SU-DHL-6 (cell line): ENCODE results near the gene TIRAP.

Source experiments
- H2AFZ ChIP-seq: fragments of 200-600 bp; sonication (generic); 2 replicates; pipeline ENCODE4 v1.6.1; 2014; ENCODE audit warnings: low read depth, mild to moderate bottlenecking, moderate library complexity, mixed read lengths, antibody characterized with exemption, low read length; ENCODE audit not compliant: severe bottlenecking
- H3F3A ChIP-seq: fragments of 200-600 bp; shearing (Covaris generic); 2 replicates; pipeline ENCODE4 v1.6.0; 2016; ENCODE audit warnings: antibody characterized with exemption, mild to moderate bottlenecking; ENCODE audit not compliant: insufficient read depth
- H3K27ac ChIP-seq: fragments of 200-600 bp; sonication (generic); 2 replicates; pipeline ENCODE4 v1.5.1; 2016; ENCODE audit warnings: low read depth, mild to moderate bottlenecking, low read length, moderate library complexity, mixed read lengths
- H3K27me3 ChIP-seq: fragments of 200-600 bp; sonication (generic), shearing (Covaris generic); 2 replicates; pipeline ENCODE4 v1.6.0; 2014; ENCODE audit warnings: mild to moderate bottlenecking, low read length
- H3K36me3 ChIP-seq: fragments of 200-600 bp; sonication (generic); 2 replicates; pipeline ENCODE4 v1.6.1; 2014; ENCODE audit warnings: mild to moderate bottlenecking, low read length, mixed read lengths
- H3K4me2 ChIP-seq: fragments of 300-600, 200-600 bp; shearing (Covaris generic), sonication (generic); 2 replicates; pipeline ENCODE4 v1.6.0; 2014; ENCODE audit warnings: low read length, low read depth, mild to moderate bottlenecking; ENCODE audit not compliant: poor library complexity, severe bottlenecking
- H3K4me3 ChIP-seq: fragments of 200-600 bp; sonication (generic); 2 replicates; pipeline ENCODE4 v1.5.1; 2014; ENCODE audit warnings: antibody characterized with exemption, low read length, mild to moderate bottlenecking, mixed read lengths; ENCODE audit not compliant: insufficient read depth, poor library complexity, severe bottlenecking
- H3K79me2 ChIP-seq: fragments of 200-600 bp; sonication (generic); 2 replicates; pipeline ENCODE4 v1.6.1; 2014; ENCODE audit warnings: mild to moderate bottlenecking, low read length, moderate library complexity; ENCODE audit not compliant: insufficient read depth
- H3K9ac ChIP-seq: fragments of 200-600 bp; sonication (generic); 2 replicates; pipeline ENCODE4 v1.7.0; 2014; ENCODE audit warnings: mild to moderate bottlenecking, low read length
- H3K9me2 ChIP-seq: fragments of 200-600 bp; sonication (generic); replicated peaks from 2 replicates; pipeline ENCODE4 v1.6.1; 2014; ENCODE audit warnings: low read length; ENCODE audit not compliant: insufficient read depth
- H3K9me3 ChIP-seq: fragments of 200-600 bp; sonication (generic); 2 replicates; pipeline ENCODE4 v1.6.1; 2014; ENCODE audit warnings: low read length, mixed read lengths; ENCODE audit not compliant: insufficient read depth
- H4K20me1 ChIP-seq: fragments of 200-600 bp; sonication (generic); 2 replicates; pipeline ENCODE4 v1.6.1; 2014; ENCODE audit warnings: low read depth, mild to moderate bottlenecking, antibody characterized with exemption, low read length, moderate library complexity, mixed read lengths
- CTCF ChIP-seq: fragments of 200-600 bp; sonication (generic); IDR thresholded peaks from one replicate; pipeline ENCODE4 v1.5.1; 2017; ENCODE audit warnings: antibody characterized with exemption, mild to moderate bottlenecking, low read length, moderate library complexity; ENCODE audit not compliant: insufficient read depth, poor library complexity, severe bottlenecking
- EZH2phosphoT487 ChIP-seq: fragments of 200-600 bp; sonication (generic), shearing (Covaris generic); conservative IDR thresholded peaks from 2 replicates; pipeline ENCODE4 v1.6.1; 2018; ENCODE audit warnings: mild to moderate bottlenecking, antibody characterized with exemption, low read length, moderate library complexity, mixed read lengths

TIRAP gene

DNA sequence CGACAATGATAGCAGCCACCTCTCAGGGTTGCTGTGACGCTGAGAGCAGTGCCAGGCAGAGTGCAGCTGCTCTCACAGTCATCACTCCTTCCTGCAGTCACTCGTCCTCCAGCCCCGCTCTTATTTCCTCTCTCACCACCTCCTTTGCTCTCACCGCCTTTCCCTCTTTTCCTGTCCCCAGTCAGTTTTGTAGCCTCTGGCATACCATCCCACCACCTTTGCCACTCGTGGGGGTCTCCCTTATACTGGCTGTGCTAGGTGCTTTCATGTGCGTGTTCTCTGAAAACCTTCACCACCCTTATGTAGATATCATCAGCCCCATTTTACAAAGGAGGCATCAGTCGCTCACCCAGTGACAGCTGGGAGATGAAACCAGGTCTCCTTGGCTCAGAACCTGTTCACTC lies 53.2 kb downstream of the TIRAP start:
- Histone ChIP-seq H3F3A (no peaks in the 10 kb centered on the region), H2AFZ (no peak overlapping the region), H3K4me2 (no peak overlapping the region), H3K27me3 (no peaks in the 10 kb centered on the region), H4K20me1 (no peaks in the 10 kb centered on the region), H3K9ac (no peak overlapping the region), H3K9me2 (no peaks in the 10 kb centered on the region), H3K9me3 (no peaks in the 10 kb centered on the region), H3K36me3 (no peaks in the 10 kb centered on the region), H3K79me2 (no peaks in the 10 kb centered on the region), H3K27ac (no peak overlapping the region), H3K4me3 (no peak overlapping the region)
- TF ChIP-seq EZH2phosphoT487 (no peak), CTCF (no peak)

GRCh38 chr11:126336671-126337101 lies 53.8 kb downstream of the TIRAP start:
- no peaks in the 10 kb centered on the region for H3K9me3 ChIP-seq
- H2AFZ ChIP-seq = no peak overlapping the region
- H3K4me2 ChIP-seq = no peak overlapping the region
- no peak overlapping the region for H3K4me3 ChIP-seq
- H3K9me2 ChIP-seq = no peaks in the 10 kb centered on the region
- no peaks in the 10 kb centered on the region for H3F3A ChIP-seq
- H3K79me2 ChIP-seq = no peaks in the 10 kb centered on the region
- H3K36me3 ChIP-seq = no peaks in the 10 kb centered on the region
- H3K27me3 ChIP-seq = no peaks in the 10 kb centered on the region
- H4K20me1 ChIP-seq = no peaks in the 10 kb centered on the region
- TF ChIP-seq EZH2phosphoT487 (no peak), CTCF (no peak)
- no peak overlapping the region for H3K27ac ChIP-seq
- H3K9ac ChIP-seq = no peak overlapping the region

DNA sequence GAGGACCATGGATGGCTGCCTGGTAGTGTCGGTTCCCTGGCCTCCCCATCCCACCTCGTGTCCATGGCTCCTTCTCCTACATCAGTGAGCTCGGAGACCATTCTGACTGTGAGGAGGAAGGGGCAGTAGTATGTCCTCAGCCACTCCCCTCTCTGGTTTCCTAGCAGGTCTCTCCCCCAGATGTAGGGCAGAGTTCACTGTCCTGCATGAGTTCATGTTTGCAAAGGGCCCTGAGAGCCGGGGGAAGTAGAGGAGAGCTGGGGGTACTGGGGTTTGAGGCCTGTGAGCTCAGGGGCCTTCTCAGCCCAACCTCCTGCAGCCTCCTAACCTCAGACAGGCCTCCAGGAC lies 54.2 kb downstream of the TIRAP start:
- no peak for TF ChIP-seq EZH2phosphoT487
- no peak for TF ChIP-seq CTCF
- no peak overlapping the region for H3K27ac ChIP-seq
- no peak overlapping the region for H3K9ac ChIP-seq

More for the DNA sequence above, 54.2 kb downstream of the TIRAP start:
- Histone ChIP-seq H3K79me2 (no peaks in the 10 kb centered on the region), H2AFZ (no peak overlapping the region), H4K20me1 (no peaks in the 10 kb centered on the region), H3K9me2 (no peaks in the 10 kb centered on the region), H3K27me3 (no peaks in the 10 kb centered on the region), H3K36me3 (no peaks in the 10 kb centered on the region), H3K4me3 (no peak overlapping the region), H3K4me2 (no peak overlapping the region), H3F3A (no peaks in the 10 kb centered on the region), H3K9me3 (no peaks in the 10 kb centered on the region)
